Neural cell (in vitro differentiated cells): ENCODE data around the gene USP16.

Experiments used
- CTCF ChIP-seq: fragments of 450-650 bp; IDR thresholded peaks from 2 replicates; pipeline ENCODE4 v1.5.1; 2014; ENCODE audit warnings: antibody characterized with exemption, mild to moderate bottlenecking, moderate library complexity; ENCODE audit not compliant: poor library complexity, severe bottlenecking
- EZH2 ChIP-seq: fragments of 200-600, 300-800 bp; shearing (Covaris generic), sonication (generic); IDR thresholded peaks from 2 replicates; pipeline ENCODE4 v1.6.1; 2014; ENCODE audit warnings: antibody characterized with exemption, low read length, borderline replicate concordance, mild to moderate bottlenecking; ENCODE audit not compliant: insufficient read depth, poor library complexity, severe bottlenecking
- POLR2AphosphoS5 ChIP-seq: IDR thresholded peaks from 2 replicates; pipeline ENCODE4 v1.6.1; 2012

- TF ChIP-seq CTCF (no peak), POLR2AphosphoS5 (no peak), EZH2 (no peak)
Measured at GRCh38 chr21:29025328-29025713, 853 bp downstream of the USP16 start.
